Astrocyte (in vitro differentiated cells and primary cell): ENCODE measurements around the gene LIN7A. TPM values are rescaled to one million over a fixed set of nuclear protein-coding genes. Genes with fewer than 3 reads are reported as not detected.

Experiments used
- DNase-seq: peaks from one replicate; pipeline ENCODE4 v3.0.0-alpha.2; 2010; ENCODE audit warnings: low read depth
- FAIRE-seq: peaks from 2 replicates; lab custom pipeline; 2011; peaks lifted over from hg19 to GRCh38; lab: Jason Lieb, UNC
- H2AFZ ChIP-seq: 2 replicates; pipeline ENCODE4 v1.6.0; 2012; ENCODE audit warnings: low read depth, low read length, inconsistent platforms
- H3K27ac ChIP-seq: 2 replicates; pipeline ENCODE4 v1.5.1; 2011; ENCODE audit warnings: low read depth, low read length, inconsistent platforms
- H3K27me3 ChIP-seq: 2 replicates; pipeline ENCODE4 v1.6.0; 2011; ENCODE audit warnings: low read length, inconsistent platforms; ENCODE audit not compliant: insufficient read depth
- H3K36me3 ChIP-seq: 2 replicates; pipeline ENCODE4 v1.5.1; 2011; ENCODE audit warnings: low read length, inconsistent platforms; ENCODE audit not compliant: insufficient read depth
- H3K4me1 ChIP-seq: 2 replicates; pipeline ENCODE4 v1.5.1; 2011; ENCODE audit warnings: low read length, inconsistent platforms; ENCODE audit not compliant: insufficient read depth
- H3K4me2 ChIP-seq: 2 replicates; pipeline ENCODE4 v1.6.0; 2012; ENCODE audit warnings: low read length, inconsistent platforms
- H3K4me3 ChIP-seq: 2 replicates; pipeline ENCODE4 v1.5.1; 2011; ENCODE audit warnings: low read depth, mild to moderate bottlenecking, low read length, inconsistent platforms; ENCODE audit not compliant: insufficient read depth
- H3K79me2 ChIP-seq: 2 replicates; pipeline ENCODE4 v1.6.0; 2012; ENCODE audit warnings: mild to moderate bottlenecking, low read length, inconsistent platforms; ENCODE audit not compliant: insufficient read depth
- H3K9ac ChIP-seq: 2 replicates; pipeline ENCODE4 v1.6.0; 2012; ENCODE audit warnings: mild to moderate bottlenecking, low read length, inconsistent platforms
- H3K9me3 ChIP-seq: 2 replicates; pipeline ENCODE4 v1.5.1; 2012; ENCODE audit warnings: low read depth, mild to moderate bottlenecking, low read length, inconsistent platforms; ENCODE audit not compliant: insufficient read depth
- H4K20me1 ChIP-seq: 2 replicates; pipeline ENCODE4 v1.6.0; 2012; ENCODE audit warnings: low read length, inconsistent platforms; ENCODE audit not compliant: insufficient read depth
- H3K27ac Mint-ChIP-seq: one replicate; pipeline ENCODE4 v1.8.0; 2021; ENCODE audit warnings: mild to moderate bottlenecking, mixed read lengths; ENCODE audit not compliant: unreplicated experiment
- H3K27me3 Mint-ChIP-seq: one replicate; pipeline ENCODE4 v1.8.0; 2021; ENCODE audit warnings: low read depth, mixed read lengths; ENCODE audit not compliant: unreplicated experiment
- H3K36me3 Mint-ChIP-seq: one replicate; pipeline ENCODE4 v1.8.0; 2021; ENCODE audit warnings: low read depth, mixed read lengths; ENCODE audit not compliant: unreplicated experiment
- H3K4me1 Mint-ChIP-seq: one replicate; pipeline ENCODE4 v1.8.0; 2021; ENCODE audit warnings: low read depth, mixed read lengths; ENCODE audit not compliant: unreplicated experiment
- H3K4me3 Mint-ChIP-seq: one replicate; pipeline ENCODE4 v1.8.0; 2021; ENCODE audit warnings: mild to moderate bottlenecking, moderate library complexity, mixed read lengths; ENCODE audit not compliant: unreplicated experiment
- H3K9me3 Mint-ChIP-seq: one replicate; pipeline ENCODE4 v1.8.0; 2021; ENCODE audit warnings: mild to moderate bottlenecking, mixed read lengths; ENCODE audit not compliant: unreplicated experiment
- CTCF ChIP-seq: IDR thresholded peaks from 2 replicates; pipeline ENCODE4 v1.5.1; 2011; ENCODE audit warnings: low read depth, mild to moderate bottlenecking, inconsistent platforms, low read length, moderate library complexity; ENCODE audit not compliant: insufficient read depth
- EZH2 ChIP-seq: IDR thresholded peaks from 2 replicates; pipeline ENCODE4 v1.6.1; 2012; ENCODE audit warnings: mild to moderate bottlenecking, low read length, inconsistent platforms; ENCODE audit not compliant: insufficient read depth
- total RNA-seq: library from RNA; stranded (reverse); gene quantifications from 2 replicates; pipeline ENCODE4 v1.2.1, GENCODE V29; 2021

Gene LIN7A
- total RNA-seq, 1 donor from 2014 or later: 1.6 TPM

DNA sequence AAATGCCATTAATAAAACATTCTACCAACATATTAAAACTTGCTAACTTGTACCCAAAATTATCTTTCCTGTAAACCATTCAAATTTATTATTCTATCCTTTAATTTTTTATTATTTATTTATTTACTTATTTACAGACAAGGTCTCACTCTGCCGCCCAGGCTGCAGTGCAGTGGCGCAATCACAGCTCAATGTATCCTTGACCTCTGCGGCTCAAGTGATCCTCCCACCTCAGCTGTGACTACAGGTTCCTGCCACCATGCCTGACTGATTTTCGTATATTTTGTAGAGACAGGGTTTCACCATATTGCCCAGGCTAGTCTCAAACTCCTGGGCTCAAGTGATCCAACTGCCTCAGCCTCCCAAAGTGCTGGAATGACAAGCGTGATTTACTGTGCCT lies 20.4 kb upstream of the LIN7A start:
- H2AFZ ChIP-seq: no peak overlapping the region
- no peaks in the 10 kb centered on the region for H3K9me3 Mint-ChIP-seq
- no peak overlapping the region for H3K4me3 Mint-ChIP-seq
- no peaks in the 10 kb centered on the region for H3K36me3 Mint-ChIP-seq
- H3K4me3 ChIP-seq: no peak overlapping the region
- TF ChIP-seq CTCF: no peak
- no peaks in the 10 kb centered on the region for H4K20me1 ChIP-seq
- no peak for DNase-seq
- no peaks in the 10 kb centered on the region for H3K79me2 ChIP-seq
- no peaks in the 10 kb centered on the region for H3K4me1 Mint-ChIP-seq
- H3K27me3 ChIP-seq: no peaks in the 10 kb centered on the region
- no peak overlapping the region for H3K4me2 ChIP-seq
- H3K27me3 Mint-ChIP-seq: no peaks in the 10 kb centered on the region
- no peak overlapping the region for H3K9ac ChIP-seq
- no peak overlapping the region for H3K27ac Mint-ChIP-seq
- no peak for FAIRE-seq
- H3K36me3 ChIP-seq: no peaks in the 10 kb centered on the region
- H3K4me1 ChIP-seq: no peaks in the 10 kb centered on the region
- H3K27ac ChIP-seq: no peak overlapping the region
- H3K9me3 ChIP-seq: no peaks in the 10 kb centered on the region

DNA sequence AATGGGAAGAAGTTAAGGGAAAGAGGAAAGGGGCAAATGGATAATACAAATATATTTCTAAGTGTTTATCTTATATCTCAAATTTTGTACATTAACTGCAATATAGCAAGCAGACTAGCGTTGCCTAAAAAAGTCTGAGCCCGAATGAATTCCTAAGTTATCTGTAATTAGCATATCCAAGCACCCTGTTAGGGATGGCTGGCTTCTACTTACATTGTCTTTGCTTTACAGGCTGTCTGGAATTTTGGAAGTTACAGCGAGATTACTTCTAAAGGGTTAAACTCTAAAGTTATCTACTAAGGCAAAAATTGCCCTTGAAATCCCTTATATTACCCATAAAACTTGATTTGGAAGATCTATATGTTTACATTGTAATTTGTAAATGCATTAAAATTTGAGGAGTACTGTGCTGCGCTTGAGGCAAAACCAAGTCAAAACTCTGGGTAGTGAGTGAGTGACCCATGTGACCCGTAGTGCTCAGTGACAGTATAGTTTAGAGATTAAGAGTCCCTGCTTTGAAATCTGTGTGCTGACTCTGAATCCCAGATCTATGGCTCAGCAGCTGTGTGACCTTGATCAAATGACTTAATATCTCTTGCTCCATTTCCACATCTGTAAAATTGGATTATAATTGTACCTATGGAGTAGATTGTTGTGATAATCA lies 17.3 kb upstream of the LIN7A start:
- H3K4me2 ChIP-seq: no peak overlapping the region
- no peak for DNase-seq

More for the DNA sequence above, 17.3 kb upstream of the LIN7A start:
- H3K79me2 ChIP-seq: no peaks in the 10 kb centered on the region
- no peak for TF ChIP-seq CTCF
- no peak for TF ChIP-seq EZH2
- no peak overlapping the region for H3K27ac Mint-ChIP-seq
- no peak overlapping the region for H3K9ac ChIP-seq
- H3K27me3 ChIP-seq: no peaks in the 10 kb centered on the region
- H2AFZ ChIP-seq: no peak overlapping the region
- no peak for FAIRE-seq
- H3K27me3 Mint-ChIP-seq: no peaks in the 10 kb centered on the region
- no peak overlapping the region for H3K27ac ChIP-seq
- H4K20me1 ChIP-seq: no peaks in the 10 kb centered on the region
- no peaks in the 10 kb centered on the region for H3K4me1 Mint-ChIP-seq
- H3K36me3 ChIP-seq: no peaks in the 10 kb centered on the region
- H3K9me3 Mint-ChIP-seq: no peaks in the 10 kb centered on the region
- no peaks in the 10 kb centered on the region for H3K4me1 ChIP-seq
- H3K4me3 Mint-ChIP-seq: no peak overlapping the region
- no peaks in the 10 kb centered on the region for H3K36me3 Mint-ChIP-seq
- no peaks in the 10 kb centered on the region for H3K9me3 ChIP-seq
- H3K4me3 ChIP-seq: no peak overlapping the region
